Measurements from ENCODE around the gene TPD52L1.

DNA sequence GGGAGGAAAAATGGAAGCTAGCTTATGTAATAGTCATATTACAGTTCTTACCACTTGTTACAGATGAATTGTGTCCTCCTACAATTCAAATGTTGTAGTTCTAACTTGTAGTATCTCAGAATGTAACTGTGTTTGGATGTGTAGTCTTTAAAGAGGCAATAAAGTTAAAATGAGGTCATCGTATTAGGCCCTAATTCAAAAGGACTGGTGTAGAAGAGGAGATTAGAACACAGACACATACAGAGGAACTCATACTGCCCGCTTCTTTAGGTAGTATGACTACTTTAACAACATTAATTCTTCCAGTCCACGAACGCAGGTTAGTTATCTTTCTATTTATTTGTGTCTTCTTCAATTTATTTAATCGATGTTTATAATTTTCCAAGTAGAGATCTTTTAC, 46.5 kb upstream of the TPD52L1 start:
- TF ChIP-seq RARB (CRISPR knock-in tag; IDR thresholded peaks at IDR 0.05) (no peak), ZFP30 (CRISPR knock-in tag; IDR thresholded peaks at IDR 0.05) (no peak), ZFP3 (CRISPR knock-in tag; IDR thresholded peaks at IDR 0.05) (no peak), ZNF70 (CRISPR knock-in tag; IDR thresholded peaks at IDR 0.05) (no peak)

Data from SK-N-SH treated with all-trans-retinoic acid at 6 μM for 48 hours (cell line).